Stimulated activated CD4-positive, alpha-beta T cell treated with anti-CD3 and anti-CD28 coated beads, Interleukin-15, amount 100 ng/mL, for 48 hours (primary cell): ENCODE measurements around the gene MARCHF2.
A peak's percentile ranks its signal among the peaks of the same experiment; 100 is the strongest.
"Not testable (repeated sequence)": the region's sequence is repeated elsewhere in the genome, so short reads cannot be mapped to it uniquely, and the experiment has no call there.

ENCODE experiments used
- DNase-seq, 2 donors: peaks; one replicate each; pipeline ENCODE4 v3.0.0-alpha.2; 2020; ENCODE audit warnings: low read depth in 2 of 2

MARCHF2 gene

DNA sequence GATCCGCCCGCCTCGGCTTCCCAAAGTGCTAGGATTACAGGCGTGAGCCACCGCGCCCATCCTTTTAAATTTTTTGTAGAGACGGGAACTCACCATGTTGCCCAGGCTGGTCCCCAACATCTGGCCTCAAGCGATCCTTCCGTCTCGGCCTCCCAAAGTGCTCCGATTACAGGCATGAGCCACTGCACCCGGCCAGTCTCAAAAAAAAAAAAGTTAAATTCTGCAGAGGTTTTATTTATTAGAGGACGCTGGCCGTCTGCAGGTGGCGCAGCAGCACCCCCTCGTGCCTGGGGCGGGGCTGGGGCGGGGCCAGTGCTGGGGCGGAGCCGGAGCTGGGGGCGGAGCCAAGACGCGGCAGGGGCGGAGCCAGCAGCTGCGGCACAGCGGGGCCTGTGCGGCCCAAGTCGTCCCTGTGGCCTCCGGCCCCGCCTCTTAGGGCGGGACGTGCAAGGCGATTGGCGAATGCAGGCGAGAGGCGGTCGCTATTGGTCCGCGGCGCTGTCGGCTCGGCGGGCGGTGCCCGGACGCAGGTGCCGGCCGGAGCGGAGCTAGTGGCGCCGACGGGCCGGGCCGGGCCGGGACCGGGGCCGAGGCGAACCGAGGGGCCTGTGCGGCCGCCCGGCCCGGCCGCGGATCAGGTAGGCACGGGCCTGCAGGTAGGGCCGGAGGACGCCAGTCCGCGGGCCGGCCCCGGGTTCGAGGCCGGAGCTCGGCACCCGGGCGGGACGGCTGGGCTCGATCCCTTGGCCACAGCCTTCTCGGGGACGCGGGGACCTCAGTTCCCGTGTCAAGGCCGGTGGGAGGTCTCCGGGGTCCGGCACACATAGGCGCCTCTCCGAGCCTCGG lies at the start of gene MARCHF2:
TSS of gene MARCHF2 (plus strand) at position 523 of the 846 bp plus-strand sequence. CDS start 8,536 bp downstream, outside the sequence.
- peak; percentile 90 to 94 for DNase-seq

DNA sequence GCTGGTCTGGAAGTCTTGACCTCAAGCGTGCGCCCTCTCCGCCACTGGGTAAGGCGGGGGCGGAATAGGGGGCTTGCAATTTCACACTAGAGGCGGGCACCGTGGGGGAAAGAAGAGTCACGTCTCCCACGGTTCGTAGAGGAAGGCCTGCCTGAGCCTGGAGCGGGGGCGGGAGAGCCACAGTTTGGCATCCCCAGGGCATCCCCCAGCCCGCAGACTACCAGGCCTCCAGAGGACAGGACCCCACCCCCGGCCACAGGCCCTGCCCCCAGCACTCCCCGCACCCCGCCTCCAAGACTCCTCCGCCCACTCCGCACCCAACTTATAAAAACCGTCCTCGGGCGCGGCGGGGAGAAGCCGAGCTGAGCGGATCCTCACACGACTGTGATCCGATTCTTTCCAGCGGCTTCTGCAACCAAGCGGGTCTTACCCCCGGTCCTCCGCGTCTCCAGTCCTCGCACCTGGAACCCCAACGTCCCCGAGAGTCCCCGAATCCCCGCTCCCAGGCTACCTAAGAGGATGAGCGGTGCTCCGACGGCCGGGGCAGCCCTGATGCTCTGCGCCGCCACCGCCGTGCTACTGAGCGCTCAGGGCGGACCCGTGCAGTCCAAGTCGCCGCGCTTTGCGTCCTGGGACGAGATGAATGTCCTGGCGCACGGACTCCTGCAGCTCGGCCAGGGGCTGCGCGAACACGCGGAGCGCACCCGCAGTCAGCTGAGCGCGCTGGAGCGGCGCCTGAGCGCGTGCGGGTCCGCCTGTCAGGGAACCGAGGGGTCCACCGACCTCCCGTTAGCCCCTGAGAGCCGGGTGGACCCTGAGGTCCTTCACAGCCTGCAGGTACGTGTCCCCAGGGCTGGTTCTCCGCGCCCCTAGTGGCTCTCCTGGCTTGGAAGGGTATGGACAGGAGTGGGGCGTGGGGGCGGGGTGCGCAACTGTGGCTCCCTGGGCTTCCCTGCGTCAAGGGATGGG lies 49.0 kb upstream of the MARCHF2 start, which contains the start of gene ANGPTL4:
TSS of gene ANGPTL4 (plus strand) at position 353 of the 969 bp plus-strand sequence. CDS start at position 520, 167 bp downstream.
- peak; percentile 51 to 79 for DNase-seq

DNA sequence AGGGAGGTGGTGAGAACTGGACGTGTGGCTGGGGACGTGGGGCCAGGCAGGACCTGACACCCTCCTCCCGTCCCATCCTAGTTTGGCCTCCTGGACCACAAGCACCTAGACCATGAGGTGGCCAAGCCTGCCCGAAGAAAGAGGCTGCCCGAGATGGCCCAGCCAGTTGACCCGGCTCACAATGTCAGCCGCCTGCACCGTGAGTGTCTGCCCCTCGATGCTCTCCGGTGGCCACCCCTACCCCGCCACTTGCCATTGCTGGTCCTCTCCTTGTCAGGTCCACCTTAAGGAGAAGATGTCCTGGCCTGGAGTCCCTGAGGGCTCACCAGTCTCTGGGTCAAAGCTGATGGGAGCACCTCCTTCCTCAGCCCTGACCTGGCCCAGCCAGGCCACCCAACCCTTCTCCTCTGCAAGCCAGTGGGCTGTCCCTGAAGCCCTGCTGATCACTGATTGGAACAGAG lies 47.0 kb upstream of the MARCHF2 start:
- no peak for DNase-seq

DNA sequence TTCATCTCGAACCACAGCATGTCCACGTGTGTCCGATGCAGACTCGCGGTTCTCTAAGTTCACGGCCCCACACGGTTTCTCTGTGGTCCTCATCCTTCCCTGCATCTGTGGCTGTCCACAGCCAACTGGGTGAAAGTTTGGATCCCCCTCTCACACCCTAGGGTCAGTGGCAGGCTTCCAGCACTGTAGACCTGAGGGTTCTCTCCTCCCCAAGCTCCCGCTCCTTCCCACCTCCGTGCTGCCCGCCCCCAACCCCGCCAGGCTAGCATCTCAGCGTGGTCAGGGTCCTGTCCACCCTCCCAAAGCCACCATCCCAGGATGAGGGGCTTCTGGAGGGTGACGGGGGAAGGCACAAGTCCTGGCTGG lies 46.2 kb upstream of the MARCHF2 start:
- no peak for DNase-seq

- no peak for DNase-seq
Measured at GRCh38 chr19:8367327-8368001, 45.6 kb upstream of the MARCHF2 start.

- no peak for DNase-seq
Measured at GRCh38 chr19:8370176-8371010, 42.7 kb upstream of the MARCHF2 start.

DNA sequence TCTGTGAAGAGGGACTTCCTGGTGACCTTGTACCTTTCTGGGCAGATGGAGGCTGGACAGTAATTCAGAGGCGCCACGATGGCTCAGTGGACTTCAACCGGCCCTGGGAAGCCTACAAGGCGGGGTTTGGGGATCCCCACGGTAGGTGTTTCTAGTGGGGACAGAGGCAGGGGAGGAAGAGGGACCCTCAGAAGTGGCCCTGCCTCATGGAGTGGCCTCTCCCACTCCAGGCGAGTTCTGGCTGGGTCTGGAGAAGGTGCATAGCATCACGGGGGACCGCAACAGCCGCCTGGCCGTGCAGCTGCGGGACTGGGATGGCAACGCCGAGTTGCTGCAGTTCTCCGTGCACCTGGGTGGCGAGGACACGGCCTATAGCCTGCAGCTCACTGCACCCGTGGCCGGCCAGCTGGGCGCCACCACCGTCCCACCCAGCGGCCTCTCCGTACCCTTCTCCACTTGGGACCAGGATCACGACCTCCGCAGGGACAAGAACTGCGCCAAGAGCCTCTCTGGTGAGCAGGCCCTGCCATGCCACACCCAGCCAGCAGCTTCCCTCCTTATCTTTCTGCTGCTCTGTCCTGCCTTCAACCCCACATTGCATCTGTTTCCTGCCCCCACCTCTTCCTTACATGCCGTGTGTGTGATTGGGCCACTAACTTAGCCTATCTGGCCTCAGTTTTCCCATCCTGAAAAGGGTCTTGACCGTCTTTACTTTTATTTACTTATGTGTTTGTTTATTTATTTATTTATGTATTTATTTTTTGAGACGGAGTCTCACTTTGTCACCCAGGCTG lies 41.9 kb upstream of the MARCHF2 start:
- no peak for DNase-seq

GRCh38 chr19:8373867-8374813 lies 39.0 kb upstream of the MARCHF2 start:
- no peak for DNase-seq

- DNase-seq = not testable (repeated sequence)
Measured at GRCh38 chr19:8375766-8376165, 37.3 kb upstream of the MARCHF2 start.

- not testable (repeated sequence) for DNase-seq
Measured at GRCh38 chr19:8376373-8376974, 36.6 kb upstream of the MARCHF2 start.

GRCh38 chr19:8377598-8377997 lies 35.5 kb upstream of the MARCHF2 start:
- no peak for DNase-seq

GRCh38 chr19:8379156-8379891 lies 33.8 kb upstream of the MARCHF2 start:
- not testable (repeated sequence) for DNase-seq

DNA sequence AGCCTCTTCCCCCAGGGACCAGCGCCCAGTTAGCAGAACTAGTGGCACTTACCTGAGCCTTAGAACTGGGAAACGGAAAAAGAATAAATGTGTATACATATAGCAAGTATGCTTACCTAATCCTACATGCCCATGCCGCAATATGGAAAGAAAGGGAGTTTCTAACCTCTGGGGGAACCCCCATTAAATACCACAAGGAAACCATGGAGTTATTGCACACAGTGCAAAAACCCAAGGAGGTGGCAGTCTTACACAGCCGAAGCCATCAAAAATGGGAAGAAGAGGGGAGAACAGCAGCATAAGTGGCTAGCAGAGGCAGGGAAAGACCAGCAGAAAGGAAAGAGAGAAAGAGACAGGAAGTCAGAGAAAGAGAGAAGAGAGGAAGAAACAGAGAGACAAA lies 28.5 kb upstream of the MARCHF2 start:
- DNase-seq = not testable (repeated sequence)

DNA sequence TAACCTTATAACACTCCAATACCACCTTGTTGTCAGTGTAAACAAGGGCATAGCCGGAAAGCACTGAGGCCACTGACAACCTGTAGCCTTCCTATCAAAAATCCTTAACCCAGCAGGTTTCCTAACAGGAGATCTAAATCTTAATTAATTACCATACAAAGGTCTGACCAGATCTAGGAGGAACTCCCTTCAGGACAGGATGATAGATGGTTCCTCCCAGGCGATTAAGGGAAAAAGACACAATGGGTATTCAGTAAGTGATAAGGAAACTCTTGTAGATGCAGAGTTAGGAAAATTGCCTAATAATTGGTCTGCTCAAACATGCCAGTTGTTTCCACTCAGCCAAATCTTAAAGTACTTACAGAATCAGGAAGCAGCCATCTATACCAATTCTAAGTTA lies 28.0 kb upstream of the MARCHF2 start:
- DNase-seq = not testable (repeated sequence)

GRCh38 chr19:8385566-8385965 lies 27.5 kb upstream of the MARCHF2 start:
- not testable (repeated sequence) for DNase-seq

DNA sequence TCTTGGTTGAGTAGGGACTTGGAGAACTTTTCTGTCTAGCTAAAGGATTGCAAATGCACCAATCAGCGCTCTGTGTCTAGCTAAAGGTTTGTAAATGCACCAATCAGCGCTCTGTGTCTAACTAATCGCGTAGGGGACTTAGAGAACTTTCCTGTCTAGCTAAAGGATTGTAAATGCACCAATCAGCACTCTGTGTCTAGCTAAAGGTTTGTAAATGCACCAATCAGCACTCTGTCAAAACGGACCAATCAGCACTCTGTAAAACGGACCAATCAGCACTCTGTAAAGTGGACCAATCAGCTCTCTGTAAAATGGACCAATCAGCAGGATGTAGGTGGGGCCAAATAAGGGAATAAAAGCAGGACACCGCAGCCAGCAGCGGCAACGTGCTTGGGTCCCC lies 26.7 kb upstream of the MARCHF2 start:
- DNase-seq = not testable (repeated sequence)

DNA sequence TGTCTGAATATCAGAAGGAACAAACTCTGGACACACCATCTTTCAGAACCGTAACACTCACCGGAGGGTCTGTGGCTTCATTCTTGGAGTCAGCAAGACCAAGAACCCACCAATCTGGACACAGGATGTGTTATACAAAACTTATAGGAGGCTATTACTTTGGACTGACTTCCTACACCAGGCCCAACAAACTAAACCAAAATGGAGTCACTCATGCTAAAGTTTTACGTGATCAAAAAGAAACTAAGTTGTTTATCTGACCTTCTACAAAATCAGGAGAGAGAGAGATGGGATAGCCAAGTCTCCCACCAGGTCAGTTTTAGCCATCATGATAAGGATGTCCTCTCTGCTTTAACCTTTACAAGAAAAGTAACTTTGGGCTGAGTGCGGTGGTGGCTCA lies 26.1 kb upstream of the MARCHF2 start:
- no peak for DNase-seq
